HT-29 (cell line): ENCODE results near the gene RELT. TPM values are rescaled to one million over a fixed set of nuclear protein-coding genes. Genes with fewer than 3 reads are reported as not detected.
"Not testable (repeated sequence)": the region's sequence is repeated elsewhere in the genome, so short reads cannot be mapped to it uniquely, and the experiment has no call there.

Experiments
- DNase-seq: peaks from one replicate; pipeline ENCODE4 v3.0.0-alpha.2; 2015; ENCODE audit warnings: low spot score
- total RNA-seq: library from RNA; depleted of rRNA; stranded (reverse); fragments of >200 nt; shearing (Covaris generic); gene quantifications from 2 replicates; pipeline ENCODE4 v1.2.3, GENCODE V29; 2014; rRNA removed

RELT gene
- total RNA-seq, 1 experiment from 2014 or later = 21.5 TPM

GRCh38 chr11:73428699-73429098 is 52.5 kb downstream of the RELT start:
- no peak for DNase-seq

- DNase-seq = no peak
These were observed 53.0 kb downstream of the RELT start for GRCh38 chr11:73429121-73429750.

DNA sequence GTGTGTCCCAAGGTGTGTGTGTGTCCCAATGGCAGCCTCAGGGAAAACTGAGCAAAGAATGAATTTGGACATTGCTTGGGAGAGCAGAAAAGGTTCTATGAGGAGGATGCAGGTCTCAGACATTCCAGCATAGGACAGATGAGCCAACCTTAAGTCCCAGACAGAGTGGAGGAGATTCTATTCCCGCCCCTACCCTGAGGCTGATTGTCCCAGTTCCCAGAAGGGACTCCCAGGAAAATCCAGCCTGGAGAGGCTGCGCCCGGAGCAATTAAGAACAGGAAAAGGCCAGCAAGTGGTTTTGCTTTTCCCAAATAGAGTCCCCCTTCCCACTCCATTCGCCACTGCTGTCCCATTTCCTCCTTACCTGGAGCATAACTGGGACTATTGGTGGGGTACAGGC is 54.1 kb downstream of the RELT start:
- DNase-seq = no peak

GRCh38 chr11:73431396-73431795 is 55.2 kb downstream of the RELT start:
- DNase-seq = no peak

DNA sequence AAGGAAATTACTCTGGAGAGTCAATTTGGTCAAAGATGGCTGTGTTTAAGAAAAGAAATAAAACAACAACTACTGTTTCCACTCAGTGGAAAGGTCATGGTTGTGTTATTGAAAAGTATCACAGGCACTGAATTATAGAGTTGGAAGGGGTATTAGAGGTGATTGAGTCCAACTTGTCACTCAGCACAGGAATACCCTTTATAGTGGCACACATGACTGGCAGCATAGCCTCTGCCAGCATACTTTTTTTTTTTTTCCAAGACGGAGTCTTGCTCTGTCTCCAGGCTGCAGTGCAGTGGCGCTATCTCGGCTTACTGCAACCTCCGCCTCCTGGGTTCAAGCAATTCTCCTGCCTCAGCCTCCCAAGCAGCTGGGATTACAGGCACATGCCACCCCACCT is 60.7 kb downstream of the RELT start:
- not testable (repeated sequence) for DNase-seq

GRCh38 chr11:73439002-73439843 is 63.0 kb downstream of the RELT start:
- DNase-seq = no peak

GRCh38 chr11:73445980-73446379 is 69.8 kb downstream of the RELT start:
- DNase-seq = no peak

DNA sequence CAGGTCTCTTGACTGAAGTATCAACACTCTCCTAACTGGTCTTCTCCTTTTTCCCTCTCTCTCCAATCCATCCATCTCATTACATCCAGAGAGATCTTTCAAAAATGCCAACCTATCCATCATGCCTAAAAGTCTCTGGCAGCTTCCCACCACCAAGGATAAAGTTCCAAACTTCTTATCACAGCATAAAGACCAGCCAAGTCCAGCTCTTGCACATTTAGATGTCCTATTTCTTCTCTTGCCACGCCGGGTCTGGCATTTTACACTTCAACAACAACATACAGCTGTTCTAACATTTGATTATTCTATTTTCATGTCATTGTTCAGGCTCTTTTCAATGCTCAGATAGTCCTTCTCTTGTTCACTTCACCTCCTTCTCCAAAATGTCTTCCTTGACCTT is 70.6 kb downstream of the RELT start:
- DNase-seq = no peak

Other genes with a start within 250 kb of the RELT start
- gene FCHSD2, start 234.1 kb upstream of the RELT start, total RNA-seq = 2.9 and 4.8 TPM in 2 replicates
- gene P2RY2, start 158.1 kb upstream of the RELT start, total RNA-seq = 36.4 and 39.5 TPM in 2 replicates
- gene P2RY6, start 104.1 kb upstream of the RELT start, total RNA-seq = not detected in 2 replicates
- 31.9 and 33.1 TPM in 2 replicates for gene ARHGEF17, start 68.1 kb upstream of the RELT start, total RNA-seq
- gene FAM168A, start 221.7 kb downstream of the RELT start, total RNA-seq = 8.1 and 8.2 TPM in 2 replicates